H9 (cell line): ENCODE data around the gene EVPL. TPM values are rescaled to one million over a fixed set of nuclear protein-coding genes. Genes with fewer than 3 reads are reported as not detected.

Experiments used
- DNase-seq: peaks from one replicate; pipeline ENCODE4 v3.0.0-alpha.2; 2017
- H2AFZ ChIP-seq: one replicate; pipeline ENCODE4 v1.6.1; 2013; ENCODE audit warnings: mild to moderate bottlenecking, low read length, control low read depth, moderate library complexity
- H2AK5ac ChIP-seq: 2 replicates; pipeline ENCODE4 v1.6.1; 2013; ENCODE audit warnings: low read length, control low read depth, mixed read lengths; ENCODE audit not compliant: insufficient read length
- H2BK120ac ChIP-seq: one replicate; pipeline ENCODE4 v1.6.1; 2013; ENCODE audit warnings: low read depth, mild to moderate bottlenecking, low read length, control low read depth, inconsistent platforms; ENCODE audit not compliant: poor library complexity, severe bottlenecking
- H2BK12ac ChIP-seq: 2 replicates; pipeline ENCODE4 v1.6.1; 2013; ENCODE audit warnings: low read length, control low read depth, mixed read lengths, low read depth; ENCODE audit not compliant: insufficient read length
- H2BK15ac ChIP-seq: 2 replicates; pipeline ENCODE4 v1.6.1; 2013; ENCODE audit warnings: low read depth, low read length, control low read depth
- H2BK20ac ChIP-seq: one replicate; pipeline ENCODE4 v1.6.1; 2013; ENCODE audit warnings: low read depth, mild to moderate bottlenecking, low read length, control low read depth, inconsistent platforms; ENCODE audit not compliant: poor library complexity, severe bottlenecking
- H2BK5ac ChIP-seq: 2 replicates; pipeline ENCODE4 v1.6.1; 2013; ENCODE audit warnings: low read length, control low read depth, mixed read lengths; ENCODE audit not compliant: insufficient read length
- H3K14ac ChIP-seq: 2 replicates; pipeline ENCODE4 v1.6.1; 2013; ENCODE audit warnings: low read length, control low read depth; ENCODE audit not compliant: insufficient read depth
- H3K18ac ChIP-seq: 2 replicates; pipeline ENCODE4 v1.6.1; 2013; ENCODE audit warnings: low read depth, mild to moderate bottlenecking, mixed read lengths, low read length, control low read depth; ENCODE audit not compliant: insufficient read length
- H3K23ac ChIP-seq: 2 replicates; pipeline ENCODE4 v1.6.1; 2013; ENCODE audit warnings: low read length, control low read depth, mixed read lengths, low read depth; ENCODE audit not compliant: insufficient read length
- H3K23me2 ChIP-seq: 2 replicates; pipeline ENCODE4 v1.6.1; 2013; ENCODE audit warnings: low read depth, mild to moderate bottlenecking, mixed read lengths, low read length, control low read depth; ENCODE audit not compliant: insufficient read length, poor library complexity, severe bottlenecking
- H3K27ac ChIP-seq: 2 replicates; pipeline ENCODE4 v1.5.1; 2013; ENCODE audit warnings: low read length, control low read depth, mixed read lengths, low read depth; ENCODE audit not compliant: insufficient read length
- H3K27me3 ChIP-seq: 2 replicates; pipeline ENCODE4 v1.6.1; 2013; ENCODE audit warnings: low read length, control low read depth, inconsistent platforms; ENCODE audit not compliant: insufficient read depth
- H3K4ac ChIP-seq: 2 replicates; pipeline ENCODE4 v1.6.1; 2013; ENCODE audit warnings: low read depth, mild to moderate bottlenecking, control low read depth, inconsistent platforms, low read length, moderate library complexity
- H3K4me1 ChIP-seq: 2 replicates; pipeline ENCODE4 v1.6.1; 2013; ENCODE audit warnings: low read length, control low read depth, inconsistent platforms; ENCODE audit not compliant: insufficient read depth
- H3K4me2 ChIP-seq: 2 replicates; pipeline ENCODE4 v1.6.1; 2013; ENCODE audit warnings: low read length, control low read depth, mixed read lengths; ENCODE audit not compliant: insufficient read length, insufficient read depth
- H3K56ac ChIP-seq: 2 replicates; pipeline ENCODE4 v1.6.1; 2013; ENCODE audit warnings: low read depth, mild to moderate bottlenecking, mixed read lengths, low read length, control low read depth; ENCODE audit not compliant: insufficient read length
- H3K79me1 ChIP-seq: 2 replicates; pipeline ENCODE4 v1.6.1; 2013; ENCODE audit warnings: low read depth, mild to moderate bottlenecking, moderate library complexity, low read length, control low read depth, inconsistent platforms; ENCODE audit not compliant: insufficient read depth, poor library complexity, severe bottlenecking
- H3K79me2 ChIP-seq: 2 replicates; pipeline ENCODE4 v1.6.1; 2013; ENCODE audit warnings: low read length, control low read depth, inconsistent platforms; ENCODE audit not compliant: insufficient read depth
- H3K9ac ChIP-seq: 2 replicates; pipeline ENCODE4 v1.6.1; 2013; ENCODE audit warnings: low read length, control low read depth, mixed read lengths; ENCODE audit not compliant: insufficient read length; ENCODE audit errors: extremely low read depth
- H3K9me3 ChIP-seq: one replicate; pipeline ENCODE4 v1.6.1; 2013; ENCODE audit warnings: low read depth, low read length, inconsistent platforms; ENCODE audit not compliant: control insufficient read depth
- H3T11ph ChIP-seq: one replicate; pipeline ENCODE4 v1.6.1; 2013; ENCODE audit warnings: mild to moderate bottlenecking, low read length, control low read depth, inconsistent platforms
- H4K20me1 ChIP-seq: one replicate; pipeline ENCODE4 v1.6.1; 2013; ENCODE audit not compliant: control insufficient read depth, insufficient read length, insufficient read depth
- H4K5ac ChIP-seq: 2 replicates; pipeline ENCODE4 v1.6.1; 2013; ENCODE audit warnings: low read depth, mild to moderate bottlenecking, mixed read lengths, low read length, control low read depth; ENCODE audit not compliant: insufficient read length
- H4K8ac ChIP-seq: replicated peaks from 2 replicates; pipeline ENCODE4 v1.6.1; 2013; ENCODE audit warnings: low read length, control low read depth, mixed read lengths, low read depth; ENCODE audit not compliant: insufficient read length
- H4K91ac ChIP-seq: 2 replicates; pipeline ENCODE4 v1.6.1; 2013; ENCODE audit warnings: low read depth, mild to moderate bottlenecking, moderate library complexity, mixed read lengths, low read length, control low read depth; ENCODE audit not compliant: insufficient read length
- H3K27ac Mint-ChIP-seq, 3 experiments: 2 replicates in 2 of 3; 3 replicates in 1 of 3; pipeline ENCODE4 v1.8.0; 2020 to 2021; ENCODE audit warnings: mixed read lengths in 3 of 3, mild to moderate bottlenecking in 1 of 3, moderate library complexity in 1 of 3
- H3K27me3 Mint-ChIP-seq: 2 replicates; pipeline ENCODE4 v1.8.0; 2021; ENCODE audit warnings: low read depth, mild to moderate bottlenecking, moderate library complexity, mixed read lengths
- H3K36me3 Mint-ChIP-seq, 3 experiments: 2 replicates in 2 of 3; 3 replicates in 1 of 3; pipeline ENCODE4 v1.8.0; 2020 to 2021; ENCODE audit warnings: low read depth in 3 of 3, mixed read lengths in 3 of 3; ENCODE audit not compliant: insufficient read depth in 1 of 3
- H3K4me1 Mint-ChIP-seq, 2 experiments: 2 replicates each; pipeline ENCODE4 v1.8.0; 2020; ENCODE audit warnings: mixed read lengths in 2 of 2
- H3K4me3 Mint-ChIP-seq, 2 experiments: 2 replicates in 1 of 2; 3 replicates in 1 of 2; pipeline ENCODE4 v1.8.0; 2020 to 2021; ENCODE audit warnings: mild to moderate bottlenecking in 2 of 2, mixed read lengths in 2 of 2, moderate library complexity in 1 of 2
- H3K9me3 Mint-ChIP-seq, 2 experiments: 2 replicates in 1 of 2; 3 replicates in 1 of 2; pipeline ENCODE4 v1.8.0; 2020; ENCODE audit warnings: mild to moderate bottlenecking in 2 of 2, mixed read lengths in 2 of 2, moderate library complexity in 1 of 2
- CTCF ChIP-seq: fragments of 200-600 bp; sonication (generic); conservative IDR thresholded peaks from 3 replicates; pipeline ENCODE4 v1.8.0; 2021; ENCODE audit warnings: antibody characterized with exemption, mild to moderate bottlenecking
- WGBS: extraction: QIAGEN DNeasy Blood & Tissue Kit; methylation state at CpG from one replicate; pipeline ENCODE4 v1.1.7; 2013; ENCODE audit warnings: missing lambda C conversion rate, low lambda C conversion rate, mixed read lengths; ENCODE audit not compliant: insufficient read length; ENCODE audit errors: extremely low coverage; 5-methylcytosine and 5-hydroxymethylcytosine counted together
- total RNA-seq: library from RNA; stranded (reverse); gene quantifications from 2 replicates; pipeline ENCODE4 v1.2.1, GENCODE V29; 2021

EVPL gene
- total RNA-seq, 1 experiment from 2014 or later = 0.48 TPM

- Mint-ChIP-seq H3K27ac (no peak overlapping the region; a peak in 1 of 7 replicates), H3K4me3 (no peak overlapping the region), H3K36me3 (peaks cover 51 to 82% (median 77%) of the 10 kb centered on the region in 3 experiments), H3K4me1 (peaks cover 3 to 10% of the 10 kb centered on the region in 2 experiments), H3K27me3 (no peaks in the 10 kb centered on the region), H3K9me3 (no peaks in the 10 kb centered on the region)
- DNase-seq = no peak
- H2AFZ ChIP-seq = no peak overlapping the region
- no peak overlapping the region for H3K18ac ChIP-seq
- H4K5ac ChIP-seq = no peak overlapping the region
- H2BK120ac ChIP-seq = no peak overlapping the region
- H3K79me2 ChIP-seq = no peaks in the 10 kb centered on the region
- H3K9me3 ChIP-seq = no peaks in the 10 kb centered on the region
- H3K4me1 ChIP-seq = no peaks in the 10 kb centered on the region
- TF ChIP-seq CTCF = no peak
- H3K27ac ChIP-seq = no peak overlapping the region
- H3T11ph ChIP-seq = no peak overlapping the region
- no peak overlapping the region for H2AK5ac ChIP-seq
- no peak overlapping the region for H3K23ac ChIP-seq
- H3K56ac ChIP-seq = no peak overlapping the region
- H3K9ac ChIP-seq = no peak overlapping the region
- H4K20me1 ChIP-seq = no peaks in the 10 kb centered on the region
- no peak overlapping the region for H3K14ac ChIP-seq
- no peaks in the 10 kb centered on the region for H3K23me2 ChIP-seq
- H2BK15ac ChIP-seq = no peak overlapping the region
- no peaks in the 10 kb centered on the region for H3K27me3 ChIP-seq
- no peak overlapping the region for H2BK5ac ChIP-seq
- no CpG with 5 or more reads among the region's 9 CpGs for WGBS
- no peak overlapping the region for H3K4me2 ChIP-seq
- H3K79me1 ChIP-seq = no peaks in the 10 kb centered on the region
- H3K4ac ChIP-seq = no peak overlapping the region
- H4K8ac ChIP-seq = no peak overlapping the region
- H2BK20ac ChIP-seq = no peak overlapping the region
- H4K91ac ChIP-seq = no peak overlapping the region
- H2BK12ac ChIP-seq = no peak overlapping the region
Measured at GRCh38 chr17:76048711-76049110, 21.6 kb upstream of the EVPL start.
